NT2/D1 (cell line): ENCODE data around the gene VWA8.

Experiments used
- SUZ12 ChIP-seq: IDR thresholded peaks from 2 replicates; pipeline ENCODE4 v1.6.1; 2011; ENCODE audit not compliant: insufficient read length, insufficient read depth; ENCODE audit errors: extremely low read depth
- YY1 ChIP-seq: IDR thresholded peaks from 2 replicates; pipeline ENCODE4 v1.6.1; 2011; ENCODE audit not compliant: insufficient read length, insufficient read depth
- ZNF274 ChIP-seq: IDR thresholded peaks from 2 replicates; pipeline ENCODE4 v1.6.1; 2011; ENCODE audit warnings: mild to moderate bottlenecking, low read depth, low read length

GRCh38 chr13:41954226-41954625 is 6.7 kb downstream of the VWA8 start:
- TF ChIP-seq YY1, result no peak
- no peak for TF ChIP-seq SUZ12
- no peak for TF ChIP-seq ZNF274
